Stimulated activated CD4-positive, alpha-beta T cell treated with anti-CD3 and anti-CD28 coated beads, Interleukin-12 subunit alpha, Interleukin-12 subunit beta, amount 100 ng/mL, for 24 hours (primary cell): ENCODE results near the gene DPY19L2.
"Not testable (repeated sequence)": the region's sequence is repeated elsewhere in the genome, so short reads cannot be mapped to it uniquely, and the experiment has no call there.

Source experiments
- DNase-seq, 2 experiments: peaks; one replicate each; pipeline ENCODE4 v3.0.0-alpha.2; 2020; ENCODE audit warnings: low read depth in 2 of 2

The DPY19L2 gene

GRCh38 chr12:63537838-63538237 lies 130.5 kb downstream of the DPY19L2 start:
- DNase-seq: not testable (repeated sequence)

GRCh38 chr12:63529641-63530040 lies 138.7 kb downstream of the DPY19L2 start:
- DNase-seq: not testable (repeated sequence)

DNA sequence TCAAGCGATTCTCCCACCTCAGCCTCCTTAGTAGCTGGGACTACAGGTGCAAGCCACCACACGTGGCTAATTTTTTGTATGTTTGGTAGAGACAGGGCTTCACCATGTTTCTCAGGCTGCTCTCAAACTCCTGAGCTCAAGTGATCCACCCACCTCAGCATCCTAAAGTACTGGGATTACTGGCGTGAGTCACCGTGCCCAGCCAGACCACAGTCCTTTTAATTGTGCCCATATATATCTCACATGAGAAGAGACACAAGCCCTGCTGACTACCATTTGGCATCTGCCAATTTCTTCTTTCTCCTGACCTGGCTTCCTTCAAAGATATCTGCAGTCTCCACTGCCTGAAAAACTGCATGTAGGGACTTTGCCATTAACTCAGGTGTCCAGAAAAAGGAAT lies 142.5 kb downstream of the DPY19L2 start:
- no peak for DNase-seq

- no peak for DNase-seq
These were observed 146.6 kb downstream of the DPY19L2 start for GRCh38 chr12:63521706-63522105.
